Neural cell (in vitro differentiated cells): Measurements from ENCODE around the gene GOLGA3.

Experiments
- MXI1 ChIP-seq: fragments of 450-650 bp; conservative IDR thresholded peaks from 2 replicates; pipeline ENCODE4 v1.6.1; 2014; ENCODE audit warnings: antibody characterized with exemption, mild to moderate bottlenecking; ENCODE audit not compliant: poor library complexity, severe bottlenecking
- POLR2AphosphoS5 ChIP-seq: IDR thresholded peaks from 2 replicates; pipeline ENCODE4 v1.6.1; 2012
- TF ChIP-seq, protein P1 (sequence below): fragments of 450-650 bp; IDR thresholded peaks from 2 replicates; pipeline ENCODE4 v1.5.1; 2014; ENCODE audit warnings: antibody characterized with exemption, mild to moderate bottlenecking, moderate library complexity; ENCODE audit not compliant: poor library complexity, severe bottlenecking

DNA sequence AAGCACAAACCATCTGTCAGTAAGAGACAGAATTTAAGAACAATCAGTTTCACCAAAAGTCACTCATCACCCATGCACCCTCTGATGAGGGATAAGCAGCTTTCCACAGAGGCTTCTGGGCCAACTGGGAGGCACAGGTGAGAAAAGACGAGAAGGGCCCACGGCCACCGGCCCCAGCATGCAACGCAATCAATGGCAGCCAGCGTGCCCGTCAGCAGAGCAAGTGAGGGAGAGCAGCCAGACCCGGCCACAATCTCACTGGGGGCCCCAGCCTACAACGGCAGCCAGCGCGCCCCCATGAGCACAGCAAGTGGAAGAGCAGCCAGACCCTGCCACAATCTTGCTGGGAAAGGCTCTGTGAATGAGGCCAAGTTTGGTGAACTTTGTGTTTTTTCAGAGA is 80.3 kb downstream of the GOLGA3 start:
- TF ChIP-seq, protein P1, sequence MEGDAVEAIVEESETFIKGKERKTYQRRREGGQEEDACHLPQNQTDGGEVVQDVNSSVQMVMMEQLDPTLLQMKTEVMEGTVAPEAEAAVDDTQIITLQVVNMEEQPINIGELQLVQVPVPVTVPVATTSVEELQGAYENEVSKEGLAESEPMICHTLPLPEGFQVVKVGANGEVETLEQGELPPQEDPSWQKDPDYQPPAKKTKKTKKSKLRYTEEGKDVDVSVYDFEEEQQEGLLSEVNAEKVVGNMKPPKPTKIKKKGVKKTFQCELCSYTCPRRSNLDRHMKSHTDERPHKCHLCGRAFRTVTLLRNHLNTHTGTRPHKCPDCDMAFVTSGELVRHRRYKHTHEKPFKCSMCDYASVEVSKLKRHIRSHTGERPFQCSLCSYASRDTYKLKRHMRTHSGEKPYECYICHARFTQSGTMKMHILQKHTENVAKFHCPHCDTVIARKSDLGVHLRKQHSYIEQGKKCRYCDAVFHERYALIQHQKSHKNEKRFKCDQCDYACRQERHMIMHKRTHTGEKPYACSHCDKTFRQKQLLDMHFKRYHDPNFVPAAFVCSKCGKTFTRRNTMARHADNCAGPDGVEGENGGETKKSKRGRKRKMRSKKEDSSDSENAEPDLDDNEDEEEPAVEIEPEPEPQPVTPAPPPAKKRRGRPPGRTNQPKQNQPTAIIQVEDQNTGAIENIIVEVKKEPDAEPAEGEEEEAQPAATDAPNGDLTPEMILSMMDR, result no peak
- TF ChIP-seq POLR2AphosphoS5, result no peak
- no peak for TF ChIP-seq MXI1
